ENCODE data around the gene RBFOX2.
"Not testable (repeated sequence)": the region's sequence is repeated elsewhere in the genome, so short reads cannot be mapped to it uniquely, and the experiment has no call there.

RBFOX2 gene

GRCh38 chr22:35797411-35797810 lies 231.2 kb downstream of the RBFOX2 start:
- no peak for TF ChIP-seq CTCF (IDR thresholded peaks at IDR 0.05; ENCODE audit: low read depth, low read length)
- H3K27ac ChIP-seq = no peak overlapping the region
- no peaks in the 10 kb centered on the region for H3K27me3 ChIP-seq (ENCODE audit: insufficient read depth, low read depth, severe bottlenecking)
- no peak overlapping the region for H3K4me3 ChIP-seq (ENCODE audit: low read depth, low read length)
- no peaks in the 10 kb centered on the region for H3K9me3 ChIP-seq (ENCODE audit: severe bottlenecking)
- DNase-seq = no peak
- H3K36me3 ChIP-seq = peaks cover 5% of the 10 kb centered on the region; the same call in 1 of the 2 replicates

- no peaks in the 10 kb centered on the region for H3K9me3 ChIP-seq (ENCODE audit: severe bottlenecking)
- TF ChIP-seq CTCF (IDR thresholded peaks at IDR 0.05; ENCODE audit: low read depth, low read length) = no peak
- H3K27ac ChIP-seq = no peak overlapping the region
- H3K27me3 ChIP-seq (ENCODE audit: insufficient read depth, low read depth, severe bottlenecking) = no peaks in the 10 kb centered on the region
- H3K4me3 ChIP-seq (ENCODE audit: low read depth, low read length) = no peak overlapping the region
- no peak for DNase-seq
- no peaks in the 10 kb centered on the region; the same call in 1 of the 2 replicates for H3K36me3 ChIP-seq
These were observed 233.1 kb downstream of the RBFOX2 start for GRCh38 chr22:35795476-35795875.

GRCh38 chr22:35792506-35792905 lies 236.1 kb downstream of the RBFOX2 start:
- H3K36me3 ChIP-seq = no peaks in the 10 kb centered on the region; the same call in 1 of the 2 replicates
- no peak overlapping the region for H3K27ac ChIP-seq
- no peaks in the 10 kb centered on the region for H3K9me3 ChIP-seq (ENCODE audit: severe bottlenecking)
- no peak for TF ChIP-seq CTCF (IDR thresholded peaks at IDR 0.05; ENCODE audit: low read depth, low read length)
- no peak overlapping the region for H3K4me3 ChIP-seq (ENCODE audit: low read depth, low read length)
- DNase-seq = no peak
- no peaks in the 10 kb centered on the region for H3K27me3 ChIP-seq (ENCODE audit: insufficient read depth, low read depth, severe bottlenecking)

GRCh38 chr22:35791788-35792187 lies 236.8 kb downstream of the RBFOX2 start:
- H3K27ac ChIP-seq; DNase-seq; H3K36me3 ChIP-seq; H3K4me3 ChIP-seq (ENCODE audit: low read depth, low read length); H3K27me3 ChIP-seq (ENCODE audit: insufficient read depth, low read depth, severe bottlenecking); H3K9me3 ChIP-seq (ENCODE audit: severe bottlenecking): not testable (repeated sequence)

GRCh38 chr22:35785181-35785923 lies 243.3 kb downstream of the RBFOX2 start:
- no peak overlapping the region for H3K27ac ChIP-seq
- DNase-seq = no peak
- no peaks in the 10 kb centered on the region for H3K9me3 ChIP-seq (ENCODE audit: severe bottlenecking)
- no peak overlapping the region for H3K4me3 ChIP-seq (ENCODE audit: low read depth, low read length)
- H3K27me3 ChIP-seq (ENCODE audit: insufficient read depth, low read depth, severe bottlenecking) = no peaks in the 10 kb centered on the region
- TF ChIP-seq CTCF (IDR thresholded peaks at IDR 0.05; ENCODE audit: low read depth, low read length) = no peak
- H3K36me3 ChIP-seq = peaks cover 4% of the 10 kb centered on the region

- Histone ChIP-seq H3K27ac (no peak overlapping the region), H3K27me3 (ENCODE audit: insufficient read depth, low read depth, severe bottlenecking) (no peaks in the 10 kb centered on the region), H3K9me3 (ENCODE audit: severe bottlenecking) (no peaks in the 10 kb centered on the region), H3K4me3 (ENCODE audit: low read depth, low read length) (no peak overlapping the region), H3K36me3 (peaks cover 4% of the 10 kb centered on the region)
- TF ChIP-seq CTCF (IDR thresholded peaks at IDR 0.05; ENCODE audit: low read depth, low read length) = no peak
- no peak for DNase-seq
These were observed 244.0 kb downstream of the RBFOX2 start for GRCh38 chr22:35784633-35785032.
